Measurements from ENCODE around the gene TECTA.

TECTA gene

GRCh38 chr11:121070951-121071845 lies 29.8 kb upstream of the TECTA start:
- TF ChIP-seq CTCF (IDR thresholded peaks at IDR 0.05; ENCODE audit: insufficient read depth, low read depth, low read length, missing control alignments) = no peak
- H3K4me3 ChIP-seq (ENCODE audit: low read depth, low read length) = no peak overlapping the region
- no peak for DNase-seq (ENCODE audit: low read depth)

GRCh38 chr11:121071846-121072450 lies 29.1 kb upstream of the TECTA start:
- no peak for TF ChIP-seq CTCF (IDR thresholded peaks at IDR 0.05; ENCODE audit: insufficient read depth, low read depth, low read length, missing control alignments)
- no peak for DNase-seq (ENCODE audit: low read depth)
- no peak overlapping the region for H3K4me3 ChIP-seq (ENCODE audit: low read depth, low read length)

GRCh38 chr11:121081321-121081720 lies 19.7 kb upstream of the TECTA start:
- H3K4me3 ChIP-seq (ENCODE audit: low read depth, low read length) = no peak overlapping the region
- no peak for DNase-seq (ENCODE audit: low read depth)
- TF ChIP-seq CTCF (IDR thresholded peaks at IDR 0.05; ENCODE audit: insufficient read depth, low read depth, low read length, missing control alignments) = no peak

- no peak for TF ChIP-seq CTCF (IDR thresholded peaks at IDR 0.05; ENCODE audit: insufficient read depth, low read depth, low read length, missing control alignments)
- DNase-seq (ENCODE audit: low read depth) = no peak
- no peak overlapping the region for H3K4me3 ChIP-seq (ENCODE audit: low read depth, low read length)
Observed at GRCh38 chr11:121082219-121082618, 18.8 kb upstream of the TECTA start.

GRCh38 chr11:121082670-121083069 lies 18.4 kb upstream of the TECTA start:
- TF ChIP-seq CTCF (IDR thresholded peaks at IDR 0.05; ENCODE audit: insufficient read depth, low read depth, low read length, missing control alignments) = no peak
- H3K4me3 ChIP-seq (ENCODE audit: low read depth, low read length) = no peak overlapping the region
- DNase-seq (ENCODE audit: low read depth) = no peak

GRCh38 chr11:121086866-121087265 lies 14.2 kb upstream of the TECTA start:
- no peak overlapping the region for H3K4me3 ChIP-seq (ENCODE audit: low read depth, low read length)
- DNase-seq (ENCODE audit: low read depth) = no peak
- TF ChIP-seq CTCF (IDR thresholded peaks at IDR 0.05; ENCODE audit: insufficient read depth, low read depth, low read length, missing control alignments) = no peak
